Activated T-helper 17 cell treated with anti-CD3 and anti-CD28 coated beads, Interleukin-2, amount 50 U/mL, for 72 hours (primary cell): ENCODE results near the gene SPTLC2. TPM values are rescaled to one million over a fixed set of nuclear protein-coding genes. Genes with fewer than 3 reads are reported as not detected.
"Not testable (repeated sequence)": the region's sequence is repeated elsewhere in the genome, so short reads cannot be mapped to it uniquely, and the experiment has no call there.

Experiments used
- ATAC-seq: fragments of 150-1000 bp; cut with Tn5 transposase; replicated peaks from 2 replicates; pipeline ENCODE4 v1.10.0; 2021; ENCODE audit warnings: mild to moderate bottlenecking, moderate library complexity
- H3K27ac Mint-ChIP-seq: one replicate; pipeline ENCODE4 v1.8.0; 2022; ENCODE audit warnings: mixed read lengths
- H3K27me3 Mint-ChIP-seq: one replicate; pipeline ENCODE4 v1.8.0; 2022; ENCODE audit warnings: mixed read lengths
- H3K36me3 Mint-ChIP-seq: one replicate; pipeline ENCODE4 v1.8.0; 2022; ENCODE audit warnings: low read depth, mild to moderate bottlenecking, mixed read lengths
- H3K4me1 Mint-ChIP-seq: one replicate; pipeline ENCODE4 v1.8.0; 2022; ENCODE audit warnings: mixed read lengths
- H3K4me3 Mint-ChIP-seq: one replicate; pipeline ENCODE4 v1.8.0; 2022; ENCODE audit warnings: mild to moderate bottlenecking, mixed read lengths
- H3K9me3 Mint-ChIP-seq: one replicate; pipeline ENCODE4 v1.8.0; 2022; ENCODE audit warnings: mixed read lengths
- total RNA-seq, 2 donors: library from RNA; stranded (reverse); gene quantifications; one replicate each; pipeline ENCODE4 v1.2.3, GENCODE V29; 2022

The SPTLC2 gene
- 10 to 100 TPM; 17.4 to 27.2 TPM for total RNA-seq

- peak within 1 kb of the TSS; percentile 91 for H3K27ac Mint-ChIP-seq
Observed at GRCh38 chr14:77616454-77617229, at the start of gene SPTLC2. Gene SPTLC2 (minus strand): TSS chr14:77616637. CDS start chr14:77616579, 58 bp downstream.

GRCh38 chr14:77663293-77663692, 46.9 kb upstream of the SPTLC2 start:
- Mint-ChIP-seq H3K9me3 (no peaks in the 10 kb centered on the region), H3K4me3 (no peak overlapping the region), H3K27me3 (no peaks in the 10 kb centered on the region), H3K36me3 (no peaks in the 10 kb centered on the region), H3K4me1 (no peaks in the 10 kb centered on the region), H3K27ac (no peak overlapping the region)
- peak; percentile 18 for ATAC-seq

More at GRCh38 chr14:77616454-77617229, at the start of gene SPTLC2:
- H3K36me3 Mint-ChIP-seq = peaks cover 21% of the 10 kb centered on the region
- peak within 1 kb of the TSS; percentile 98 for H3K4me3 Mint-ChIP-seq
- peak; percentile 96 for ATAC-seq
- peaks cover 24% of the 10 kb centered on the region for H3K4me1 Mint-ChIP-seq
- H3K9me3 Mint-ChIP-seq = no peaks in the 10 kb centered on the region
- no peaks in the 10 kb centered on the region for H3K27me3 Mint-ChIP-seq

- not testable (repeated sequence) for H3K36me3 Mint-ChIP-seq, ATAC-seq, H3K4me1 Mint-ChIP-seq, H3K27ac Mint-ChIP-seq, H3K27me3 Mint-ChIP-seq, H3K4me3 Mint-ChIP-seq, H3K9me3 Mint-ChIP-seq
Observed at GRCh38 chr14:77661562-77661961, 45.1 kb upstream of the SPTLC2 start.

- H3K27me3 Mint-ChIP-seq = no peaks in the 10 kb centered on the region
- H3K9me3 Mint-ChIP-seq = no peaks in the 10 kb centered on the region
- H3K4me3 Mint-ChIP-seq = no peak overlapping the region
- H3K4me1 Mint-ChIP-seq = no peaks in the 10 kb centered on the region
- H3K27ac Mint-ChIP-seq = no peak overlapping the region
- H3K36me3 Mint-ChIP-seq = no peaks in the 10 kb centered on the region
- ATAC-seq = no peak
Observed at GRCh38 chr14:77660754-77661153, 44.3 kb upstream of the SPTLC2 start.

- Mint-ChIP-seq H3K4me1 (peaks cover 5% of the 10 kb centered on the region), H3K36me3 (no peaks in the 10 kb centered on the region), H3K9me3 (no peaks in the 10 kb centered on the region), H3K27ac (no peak overlapping the region), H3K27me3 (no peaks in the 10 kb centered on the region), H3K4me3 (no peak overlapping the region)
- no peak for ATAC-seq
Observed at GRCh38 chr14:77659831-77660230, 43.4 kb upstream of the SPTLC2 start.

GRCh38 chr14:77657280-77657679, 40.8 kb upstream of the SPTLC2 start:
- no peaks in the 10 kb centered on the region for H3K36me3 Mint-ChIP-seq
- H3K27me3 Mint-ChIP-seq = no peaks in the 10 kb centered on the region
- H3K27ac Mint-ChIP-seq = no peak overlapping the region
- peaks cover 5% of the 10 kb centered on the region for H3K4me1 Mint-ChIP-seq
- no peaks in the 10 kb centered on the region for H3K9me3 Mint-ChIP-seq
- H3K4me3 Mint-ChIP-seq = no peak overlapping the region
- no peak for ATAC-seq

GRCh38 chr14:77654001-77654441, 37.6 kb upstream of the SPTLC2 start:
- H3K9me3 Mint-ChIP-seq = no peaks in the 10 kb centered on the region
- no peak for ATAC-seq
- H3K36me3 Mint-ChIP-seq = no peaks in the 10 kb centered on the region
- no peaks in the 10 kb centered on the region for H3K27me3 Mint-ChIP-seq
- peaks cover 5% of the 10 kb centered on the region for H3K4me1 Mint-ChIP-seq
- no peak overlapping the region for H3K4me3 Mint-ChIP-seq
- no peak overlapping the region for H3K27ac Mint-ChIP-seq

- Mint-ChIP-seq H3K4me3 (no peak overlapping the region), H3K27me3 (no peaks in the 10 kb centered on the region), H3K36me3 (no peaks in the 10 kb centered on the region), H3K9me3 (no peaks in the 10 kb centered on the region), H3K4me1 (no peaks in the 10 kb centered on the region), H3K27ac (peak overlapping the region; percentile 40)
- ATAC-seq = no peak
Observed at GRCh38 chr14:77649326-77649725, 32.9 kb upstream of the SPTLC2 start.

GRCh38 chr14:77648520-77649200, 32.2 kb upstream of the SPTLC2 start:
- no peaks in the 10 kb centered on the region for H3K27me3 Mint-ChIP-seq
- no peaks in the 10 kb centered on the region for H3K36me3 Mint-ChIP-seq
- no peaks in the 10 kb centered on the region for H3K9me3 Mint-ChIP-seq
- H3K4me1 Mint-ChIP-seq = no peaks in the 10 kb centered on the region
- no peak for ATAC-seq
- no peak overlapping the region for H3K4me3 Mint-ChIP-seq
- peak overlapping the region; percentile 40 for H3K27ac Mint-ChIP-seq

- H3K27ac Mint-ChIP-seq = no peak overlapping the region
- no peaks in the 10 kb centered on the region for H3K27me3 Mint-ChIP-seq
- ATAC-seq = no peak
- H3K9me3 Mint-ChIP-seq = no peaks in the 10 kb centered on the region
- no peak overlapping the region for H3K4me3 Mint-ChIP-seq
- no peaks in the 10 kb centered on the region for H3K36me3 Mint-ChIP-seq
- no peaks in the 10 kb centered on the region for H3K4me1 Mint-ChIP-seq
Observed at GRCh38 chr14:77647853-77648252, 31.4 kb upstream of the SPTLC2 start.

GRCh38 chr14:77646907-77647306, 30.5 kb upstream of the SPTLC2 start:
- ATAC-seq = no peak
- Mint-ChIP-seq H3K36me3 (no peaks in the 10 kb centered on the region), H3K4me1 (no peaks in the 10 kb centered on the region), H3K9me3 (no peaks in the 10 kb centered on the region), H3K27me3 (no peaks in the 10 kb centered on the region), H3K4me3 (no peak overlapping the region), H3K27ac (no peak overlapping the region)

- no peaks in the 10 kb centered on the region for H3K9me3 Mint-ChIP-seq
- no peak for ATAC-seq
- H3K4me1 Mint-ChIP-seq = no peaks in the 10 kb centered on the region
- no peak overlapping the region for H3K27ac Mint-ChIP-seq
- H3K27me3 Mint-ChIP-seq = no peaks in the 10 kb centered on the region
- no peak overlapping the region for H3K4me3 Mint-ChIP-seq
- no peaks in the 10 kb centered on the region for H3K36me3 Mint-ChIP-seq
Observed at GRCh38 chr14:77645520-77646230, 29.2 kb upstream of the SPTLC2 start.

GRCh38 chr14:77642407-77642806, 26.0 kb upstream of the SPTLC2 start:
- no peak for ATAC-seq
- Mint-ChIP-seq H3K27me3 (no peaks in the 10 kb centered on the region), H3K4me3 (peak overlapping the region; percentile 85), H3K36me3 (no peaks in the 10 kb centered on the region), H3K27ac (peak overlapping the region; percentile 95), H3K9me3 (no peaks in the 10 kb centered on the region), H3K4me1 (no peaks in the 10 kb centered on the region)

- Mint-ChIP-seq H3K27ac (peak overlapping the region; percentile 95), H3K27me3 (no peaks in the 10 kb centered on the region)
Observed at GRCh38 chr14:77641534-77642341, 25.3 kb upstream of the SPTLC2 start.

More at GRCh38 chr14:77641534-77642341, 25.3 kb upstream of the SPTLC2 start:
- no peaks in the 10 kb centered on the region for H3K4me1 Mint-ChIP-seq
- no peaks in the 10 kb centered on the region for H3K9me3 Mint-ChIP-seq
- peak; percentile 95 for ATAC-seq
- no peaks in the 10 kb centered on the region for H3K36me3 Mint-ChIP-seq
- H3K4me3 Mint-ChIP-seq = peak overlapping the region; percentile 85
